Measurements from ENCODE around the gene GPR151.

GRCh38 chr5:146510559-146511125 lies 5.3 kb downstream of the GPR151 start:
- TF ChIP-seq EZH2 (IDR thresholded peaks at IDR 0.05; ENCODE audit: low read depth, low read length, severe bottlenecking) (no peak), CEBPB (IDR thresholded peaks at IDR 0.05; ENCODE audit: low read depth, low read length) (peak; percentile 65; the same call in 1 of the 2 replicates), CTCF (IDR thresholded peaks at IDR 0.05; ENCODE audit: control extremely low read depth in 1 of 3, insufficient read depth in 1 of 3, low read depth in 1 of 3, low read length in 3 of 3) (no peak), JUND (IDR thresholded peaks at IDR 0.05; ENCODE audit: low read length) (no peak), CBX5 (IDR thresholded peaks at IDR 0.05; ENCODE audit: low read depth, low read length) (no peak), MAFK (IDR thresholded peaks at IDR 0.05; ENCODE audit: low read depth, low read length) (no peak), POLR2AphosphoS5 (IDR thresholded peaks at IDR 0.05; ENCODE audit: low read depth, low read length) (no peak)
